VCaP (cell line): ENCODE data around the gene KDM4B.
A peak's percentile ranks its signal among the peaks of the same experiment; 100 is the strongest.

Experiments used
- H3K27ac ChIP-seq: fragments of 450-650 bp; 2 replicates; pipeline ENCODE4 v1.5.1; 2017
- CTCF ChIP-seq: fragments of 450-650 bp; conservative IDR thresholded peaks from 2 replicates; pipeline ENCODE4 v1.5.1; 2017; ENCODE audit warnings: mild to moderate bottlenecking, moderate library complexity

The KDM4B gene

GRCh38 chr19:4988770-4989251 is 19.9 kb downstream of the KDM4B start:
- peak overlapping the region; percentile 91 for H3K27ac ChIP-seq
- TF ChIP-seq CTCF, result no peak

GRCh38 chr19:4990306-4990705 is 21.4 kb downstream of the KDM4B start:
- TF ChIP-seq CTCF, result no peak
- H3K27ac ChIP-seq, result peak overlapping the region; percentile 91

- H3K27ac ChIP-seq, result peak overlapping the region; percentile 91
- no peak for TF ChIP-seq CTCF
Observed at GRCh38 chr19:4991538-4991937, 22.6 kb downstream of the KDM4B start.

GRCh38 chr19:4991996-4992698 is 23.2 kb downstream of the KDM4B start:
- H3K27ac ChIP-seq, result peak overlapping the region; percentile 91
- TF ChIP-seq CTCF, result no peak

GRCh38 chr19:4993683-4994082 is 24.8 kb downstream of the KDM4B start:
- no peak for TF ChIP-seq CTCF
- H3K27ac ChIP-seq, result peak overlapping the region; percentile 91

GRCh38 chr19:4996701-4997100 is 27.8 kb downstream of the KDM4B start:
- H3K27ac ChIP-seq, result peak overlapping the region; percentile 19; the same call in 1 of the 2 replicates
- no peak for TF ChIP-seq CTCF

GRCh38 chr19:4997297-4997696 is 28.4 kb downstream of the KDM4B start:
- H3K27ac ChIP-seq, result peak overlapping the region; percentile 19; the same call in 1 of the 2 replicates
- TF ChIP-seq CTCF, result no peak
